KOPT-K1 (cell line): ENCODE data around the gene PARP15.
"Not testable (repeated sequence)": the region's sequence is repeated elsewhere in the genome, so short reads cannot be mapped to it uniquely, and the experiment has no call there.

Experiments used
- H3K27ac ChIP-seq: fragments of 200-600 bp; sonication (generic); 2 replicates; pipeline ENCODE4 v1.5.1; 2016; ENCODE audit warnings: antibody characterized with exemption, mild to moderate bottlenecking, low read depth, low read length; ENCODE audit not compliant: poor library complexity, severe bottlenecking
- H3K36me3 ChIP-seq: fragments of 200-600 bp; sonication (generic); 2 replicates; pipeline ENCODE4 v1.5.1; 2017; ENCODE audit warnings: antibody characterized with exemption, mild to moderate bottlenecking, low read length, moderate library complexity; ENCODE audit not compliant: insufficient read depth
- H3K9me3 ChIP-seq: fragments of 200-600 bp; sonication (generic); 2 replicates; pipeline ENCODE4 v1.5.1; 2017; ENCODE audit warnings: antibody characterized with exemption, low read length, mild to moderate bottlenecking; ENCODE audit not compliant: insufficient read depth, poor library complexity, severe bottlenecking

PARP15 gene

GRCh38 chr3:122560680-122561079 is 16.8 kb upstream of the PARP15 start:
- Histone ChIP-seq H3K36me3 (peaks cover 44% of the 10 kb centered on the region), H3K27ac (no peak overlapping the region), H3K9me3 (no peaks in the 10 kb centered on the region)

- H3K27ac ChIP-seq, result peak overlapping the region; percentile 97
- H3K36me3 ChIP-seq, result peaks cover 44% of the 10 kb centered on the region
- no peaks in the 10 kb centered on the region for H3K9me3 ChIP-seq
These were observed 14.3 kb upstream of the PARP15 start for GRCh38 chr3:122562923-122563716.

GRCh38 chr3:122563717-122564025 is 13.8 kb upstream of the PARP15 start:
- H3K27ac ChIP-seq, result peak overlapping the region; percentile 97
- peaks cover 44% of the 10 kb centered on the region for H3K36me3 ChIP-seq
- no peaks in the 10 kb centered on the region for H3K9me3 ChIP-seq

- Histone ChIP-seq H3K36me3 (peaks cover 44% of the 10 kb centered on the region), H3K27ac (peak within 1 kb of the TSS; percentile 97)
These were observed 13.1 kb upstream of the PARP15 start, which contains the start of the genes DTX3L and PARP9 for GRCh38 chr3:122564155-122564912. Gene DTX3L (plus strand): TSS chr3:122564338. CDS start chr3:122564427, 89 bp downstream. Gene PARP9 (minus strand): TSS chr3:122564300. CDS start chr3:122559620, 4,680 bp downstream.

GRCh38 chr3:122568131-122568530 is 9.3 kb upstream of the PARP15 start:
- H3K27ac ChIP-seq, H3K9me3 ChIP-seq: not testable (repeated sequence)
- peaks cover 77% of the 10 kb centered on the region for H3K36me3 ChIP-seq

More at GRCh38 chr3:122564155-122564912, 13.1 kb upstream of the PARP15 start, which contains the start of the genes DTX3L and PARP9:
- no peaks in the 10 kb centered on the region for H3K9me3 ChIP-seq

- Histone ChIP-seq H3K27ac (no peak overlapping the region), H3K9me3 (no peaks in the 10 kb centered on the region), H3K36me3 (peaks cover 83% of the 10 kb centered on the region)
These were observed 8.7 kb upstream of the PARP15 start for GRCh38 chr3:122568755-122569154.

GRCh38 chr3:122572940-122573412 is 4.5 kb upstream of the PARP15 start:
- H3K9me3 ChIP-seq, result no peaks in the 10 kb centered on the region
- H3K27ac ChIP-seq, result no peak overlapping the region
- H3K36me3 ChIP-seq, result peaks cover 67% of the 10 kb centered on the region

GRCh38 chr3:122576174-122576940 is 1.1 kb upstream of the PARP15 start:
- Histone ChIP-seq H3K36me3 (peaks cover 33% of the 10 kb centered on the region), H3K9me3 (peaks cover 3% of the 10 kb centered on the region), H3K27ac (no peak overlapping the region)

- peaks cover 15% of the 10 kb centered on the region for H3K36me3 ChIP-seq
- H3K9me3 ChIP-seq, result peaks cover 21% of the 10 kb centered on the region
- H3K27ac ChIP-seq, result peak overlapping the region; percentile 61
These were observed 755 bp downstream of the PARP15 start for GRCh38 chr3:122578069-122578740.

- no peaks in the 10 kb centered on the region for H3K36me3 ChIP-seq
- no peak overlapping the region for H3K27ac ChIP-seq
- H3K9me3 ChIP-seq, result peaks cover 29% of the 10 kb centered on the region
These were observed 3.0 kb downstream of the PARP15 start for GRCh38 chr3:122580470-122580869.

- H3K27ac ChIP-seq, result no peak overlapping the region
- no peaks in the 10 kb centered on the region for H3K36me3 ChIP-seq
- H3K9me3 ChIP-seq, result peaks cover 29% of the 10 kb centered on the region
These were observed 4.2 kb downstream of the PARP15 start for GRCh38 chr3:122581622-122582021.

- Histone ChIP-seq H3K9me3 (peaks cover 29% of the 10 kb centered on the region), H3K27ac (no peak overlapping the region), H3K36me3 (no peaks in the 10 kb centered on the region)
These were observed 4.9 kb downstream of the PARP15 start for GRCh38 chr3:122582390-122582789.

- H3K36me3 ChIP-seq, result no peaks in the 10 kb centered on the region
- H3K9me3 ChIP-seq, result peaks cover 28% of the 10 kb centered on the region
- no peak overlapping the region for H3K27ac ChIP-seq
These were observed 8.6 kb downstream of the PARP15 start for GRCh38 chr3:122586098-122586497.

- Histone ChIP-seq H3K36me3 (no peaks in the 10 kb centered on the region), H3K9me3 (peaks cover 20% of the 10 kb centered on the region), H3K27ac (no peak overlapping the region)
These were observed 9.5 kb downstream of the PARP15 start for GRCh38 chr3:122586773-122587485.
